NCI-H187 (cell line): ENCODE data around the gene FRMD4A.
"Not testable (repeated sequence)": the region's sequence is repeated elsewhere in the genome, so short reads cannot be mapped to it uniquely, and the experiment has no call there.

Experiments
- DNase-seq, 2 experiments: peaks; one replicate each; lab custom pipeline; 2025; lab: John Stamatoyannopoulos, UW

FRMD4A gene

DNA sequence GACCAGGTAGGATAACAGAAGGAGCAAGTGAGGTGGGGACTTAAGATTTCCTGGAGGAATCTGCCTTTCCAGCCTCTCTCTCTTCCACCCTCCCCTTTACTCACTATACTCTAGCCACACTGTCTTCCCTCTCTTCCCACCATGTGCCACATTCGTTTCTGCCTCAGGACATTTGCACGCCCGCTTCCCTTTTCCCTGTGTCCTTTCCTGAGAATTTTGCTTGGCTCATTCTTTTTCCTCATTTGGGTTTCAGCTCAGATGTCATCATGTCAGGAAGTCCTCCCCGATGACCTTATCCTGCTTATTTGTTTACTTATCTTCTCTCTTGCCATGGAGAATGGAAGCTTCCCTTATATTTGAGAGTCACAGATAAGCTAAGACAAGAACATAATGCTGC is 380.2 kb downstream of the FRMD4A start:
- DNase-seq, result no peak

GRCh38 chr10:13949844-13950542 is 380.7 kb downstream of the FRMD4A start:
- DNase-seq, result no peak

GRCh38 chr10:13946209-13946460 is 384.6 kb downstream of the FRMD4A start:
- DNase-seq, result no peak

- no peak for DNase-seq
These were observed 385.1 kb downstream of the FRMD4A start for GRCh38 chr10:13945390-13946208.

GRCh38 chr10:13944823-13945222 is 385.9 kb downstream of the FRMD4A start:
- no peak for DNase-seq

DNA sequence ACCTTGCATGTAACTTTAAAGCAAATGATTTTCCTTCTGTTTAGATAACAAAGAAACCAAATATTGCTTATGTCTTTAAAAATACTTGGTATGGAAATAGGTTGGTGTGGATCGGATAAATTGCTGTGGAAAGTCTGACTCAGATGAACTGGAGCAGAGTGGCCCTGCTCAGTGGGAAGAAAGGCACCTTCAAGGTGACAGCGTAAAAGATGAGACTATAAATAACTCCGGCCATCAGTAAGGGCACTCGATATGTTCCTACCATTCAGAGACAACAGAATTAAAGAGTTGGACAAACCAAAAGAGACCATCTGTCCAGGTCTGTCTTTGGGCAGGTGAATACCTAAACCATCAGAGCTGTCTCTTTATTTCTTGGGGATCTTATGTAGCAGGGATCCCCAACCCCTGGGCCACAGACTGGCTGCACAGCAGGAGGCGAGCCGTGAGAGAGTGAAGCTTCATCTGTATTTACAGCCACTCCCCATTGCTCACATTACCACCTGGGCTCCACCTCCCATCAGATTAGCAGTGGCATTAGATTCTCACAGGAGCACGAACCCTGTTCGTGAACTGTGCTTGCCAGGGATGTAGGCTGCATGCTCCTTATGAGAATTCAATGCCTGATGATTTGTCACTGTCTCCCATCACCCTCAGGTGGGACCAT is 386.9 kb downstream of the FRMD4A start:
- DNase-seq, result no peak

- no peak for DNase-seq
These were observed 388.7 kb downstream of the FRMD4A start for GRCh38 chr10:13942035-13942434.

GRCh38 chr10:13939391-13939790 is 391.3 kb downstream of the FRMD4A start:
- no peak for DNase-seq

GRCh38 chr10:13938950-13939349 is 391.8 kb downstream of the FRMD4A start:
- no peak for DNase-seq

GRCh38 chr10:13936826-13937225 is 393.9 kb downstream of the FRMD4A start:
- DNase-seq, result no peak

DNA sequence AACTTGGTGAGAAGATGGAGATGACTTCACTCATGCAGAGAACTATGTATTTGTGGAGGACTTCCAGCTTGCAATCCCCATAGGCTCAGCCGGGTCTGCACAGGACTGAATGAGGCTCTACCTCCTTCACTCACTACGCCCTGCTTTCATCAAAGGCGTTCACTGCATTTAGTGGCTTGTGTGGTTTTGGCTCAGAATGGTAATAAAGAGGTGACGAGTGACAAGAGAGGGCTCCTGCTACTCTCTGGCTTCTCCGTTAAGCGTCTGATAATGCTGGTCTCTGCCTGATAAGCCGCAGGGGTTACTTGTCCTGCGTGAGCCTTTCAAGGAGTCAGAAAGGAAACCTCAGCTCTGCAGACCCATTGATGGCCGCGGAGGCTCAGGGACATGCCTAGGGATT is 400.6 kb downstream of the FRMD4A start:
- DNase-seq, result no peak

DNA sequence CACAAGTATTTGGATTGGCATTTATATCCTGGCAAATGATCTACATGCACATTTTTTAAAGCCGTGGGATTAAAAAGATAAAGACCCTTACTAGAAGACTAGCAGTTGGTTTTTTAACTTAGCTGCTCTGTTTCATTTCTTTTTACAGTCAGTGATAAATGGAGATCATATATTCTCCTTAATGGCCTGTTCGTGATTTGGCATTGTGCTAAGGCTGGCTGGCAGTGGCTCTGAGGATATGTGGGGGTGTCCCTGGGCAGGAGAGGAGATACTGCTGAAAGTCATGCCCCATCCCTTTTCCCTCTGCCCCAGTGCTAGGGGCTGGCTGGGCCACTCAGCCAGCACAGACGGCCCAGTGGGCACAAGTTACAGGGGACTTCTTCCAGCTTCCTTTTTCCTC is 402.3 kb downstream of the FRMD4A start:
- DNase-seq, result no peak

DNA sequence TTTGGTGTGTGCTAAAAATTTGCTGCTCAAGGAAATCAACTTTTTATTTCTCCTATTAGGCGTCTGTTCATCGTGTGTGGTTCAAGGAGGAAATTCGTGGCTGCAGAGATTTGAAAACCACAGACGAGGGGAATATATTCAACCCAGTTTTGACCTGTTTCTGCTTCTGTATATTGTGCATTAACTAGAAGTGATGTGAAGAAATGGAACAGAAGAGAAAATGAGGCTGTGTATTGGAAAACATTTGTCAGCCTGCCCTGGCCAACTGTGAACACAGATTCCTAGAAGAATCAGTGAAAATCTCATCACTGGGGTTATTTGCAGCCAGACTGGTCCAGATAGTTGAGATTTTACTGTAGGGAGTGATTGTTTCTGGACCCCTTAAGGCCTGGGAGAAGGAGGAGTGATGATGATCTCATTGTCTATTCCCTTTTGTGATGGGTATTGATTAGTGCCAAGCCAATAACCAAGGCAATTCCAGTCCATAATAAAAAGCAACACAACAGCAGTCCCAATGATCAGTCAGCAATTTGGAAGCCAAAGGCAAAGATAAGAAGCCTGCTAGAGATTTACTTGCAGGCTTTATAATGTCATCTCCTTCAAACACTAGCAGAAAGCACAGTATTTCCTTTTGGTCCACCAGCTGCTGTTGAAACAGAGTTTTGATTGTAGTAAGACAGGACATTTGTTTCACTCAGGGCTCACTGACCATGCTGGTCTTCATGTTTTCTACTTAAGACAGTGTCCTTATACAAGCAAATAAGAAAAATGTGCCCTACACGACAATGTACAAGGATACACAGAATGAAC is 404.5 kb downstream of the FRMD4A start:
- no peak for DNase-seq

GRCh38 chr10:13924040-13924725 is 406.5 kb downstream of the FRMD4A start:
- no peak for DNase-seq

- no peak for DNase-seq
These were observed 408.1 kb downstream of the FRMD4A start for GRCh38 chr10:13922586-13922985.

- no peak for DNase-seq
These were observed 408.8 kb downstream of the FRMD4A start for GRCh38 chr10:13921941-13922340.

DNA sequence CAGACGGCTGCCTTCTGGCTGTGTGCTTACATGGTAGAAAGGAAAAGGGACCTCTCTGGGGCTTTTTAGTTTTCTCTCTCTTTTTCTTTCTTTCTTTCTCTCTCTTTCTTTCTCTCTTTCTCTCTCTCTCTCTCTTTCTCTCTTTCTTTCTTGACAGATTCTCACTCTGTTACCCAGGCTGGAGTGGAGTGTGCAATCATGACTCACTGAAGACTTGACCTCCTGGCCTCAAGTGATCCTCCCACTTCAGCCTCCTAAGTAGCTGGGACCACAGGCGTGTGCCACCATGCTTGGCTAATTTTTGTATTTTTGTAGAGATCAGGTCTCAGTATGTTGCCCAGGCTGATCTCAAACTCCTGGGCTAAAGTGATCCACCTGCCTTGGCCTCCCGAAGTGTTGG is 409.6 kb downstream of the FRMD4A start:
- DNase-seq, result not testable (repeated sequence)

DNA sequence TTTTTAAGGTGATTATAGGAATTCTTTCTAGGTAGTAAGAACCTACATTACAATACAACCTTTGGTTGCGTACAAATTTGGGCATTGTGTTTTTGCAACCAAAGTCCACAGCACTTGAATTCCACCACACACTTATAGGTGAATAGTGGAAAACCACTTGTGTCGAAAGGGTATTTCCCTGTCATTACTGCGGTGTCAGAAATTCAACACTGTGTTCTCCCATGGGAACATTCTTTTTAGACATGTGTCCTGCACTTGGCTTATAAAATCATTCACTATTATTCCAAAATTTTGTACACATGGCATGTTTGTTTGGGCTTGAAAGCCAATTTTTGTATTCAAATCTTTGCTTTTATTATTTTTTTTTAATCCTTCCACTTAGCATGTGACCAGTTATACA is 410.3 kb downstream of the FRMD4A start:
- no peak for DNase-seq

DNA sequence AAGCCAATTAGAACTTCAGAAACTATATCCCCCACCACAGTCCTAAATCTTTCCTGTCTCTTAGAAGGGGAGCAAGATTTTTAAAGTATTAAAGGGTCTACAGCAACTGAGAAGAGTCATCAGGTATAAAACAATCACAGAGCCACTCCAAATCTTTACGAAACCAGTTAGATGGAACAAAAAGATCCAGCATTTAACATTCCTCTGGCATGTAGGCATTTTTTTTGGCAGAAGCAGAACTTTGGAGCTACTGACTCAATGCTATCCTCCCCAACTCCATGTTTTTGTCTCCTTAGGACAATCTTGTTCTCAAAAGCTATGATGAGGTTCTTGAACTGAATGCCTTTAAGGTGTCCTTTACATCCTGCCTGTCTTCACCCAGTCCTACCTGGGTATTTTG is 410.7 kb downstream of the FRMD4A start:
- no peak for DNase-seq

DNA sequence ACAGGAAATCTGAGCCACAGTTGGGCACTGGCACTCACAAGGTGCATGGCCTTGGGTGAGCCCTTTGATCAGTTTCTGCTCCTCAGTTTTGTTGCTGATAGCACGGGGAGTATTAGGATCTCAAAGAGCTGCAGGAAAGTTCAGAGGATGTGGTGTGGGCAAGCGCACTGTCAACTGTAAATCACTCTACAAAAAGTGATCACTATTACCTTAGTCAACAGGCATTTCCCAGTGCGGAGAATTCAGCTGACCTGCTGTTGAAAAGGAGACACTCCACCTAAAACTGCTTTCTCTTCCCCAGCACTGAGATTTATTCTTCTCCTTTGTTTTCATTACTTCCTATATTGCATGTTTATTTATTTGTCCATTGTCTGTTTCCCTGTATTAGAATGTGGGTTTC is 412.9 kb downstream of the FRMD4A start:
- DNase-seq, result no peak

DNA sequence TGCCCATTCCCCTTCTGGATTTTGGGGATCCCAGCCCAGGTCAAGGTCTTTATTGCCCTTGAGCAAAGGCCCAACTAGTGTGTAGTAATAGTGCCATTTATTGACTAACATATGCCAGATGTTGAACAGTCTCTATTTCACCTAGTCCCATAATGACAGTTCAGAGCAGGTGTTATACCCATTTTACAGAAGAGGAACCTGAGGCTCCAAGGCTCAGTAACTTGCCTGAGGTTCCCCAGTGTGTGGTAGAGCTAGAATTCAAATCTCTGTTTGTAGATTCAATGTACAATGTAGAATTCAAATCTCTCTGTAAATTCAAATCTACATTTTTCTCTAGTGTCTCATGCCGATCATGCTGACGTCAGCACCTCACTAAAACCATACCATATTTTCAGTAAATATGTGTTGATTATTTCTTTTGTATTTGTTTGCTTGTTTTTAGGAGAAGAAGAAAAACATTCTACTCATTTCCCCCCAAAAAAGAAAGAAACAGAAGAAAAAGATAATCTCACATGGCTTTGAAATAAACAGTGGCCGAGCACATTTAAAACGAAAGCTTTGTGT is 414.3 kb downstream of the FRMD4A start:
- no peak for DNase-seq

DNA sequence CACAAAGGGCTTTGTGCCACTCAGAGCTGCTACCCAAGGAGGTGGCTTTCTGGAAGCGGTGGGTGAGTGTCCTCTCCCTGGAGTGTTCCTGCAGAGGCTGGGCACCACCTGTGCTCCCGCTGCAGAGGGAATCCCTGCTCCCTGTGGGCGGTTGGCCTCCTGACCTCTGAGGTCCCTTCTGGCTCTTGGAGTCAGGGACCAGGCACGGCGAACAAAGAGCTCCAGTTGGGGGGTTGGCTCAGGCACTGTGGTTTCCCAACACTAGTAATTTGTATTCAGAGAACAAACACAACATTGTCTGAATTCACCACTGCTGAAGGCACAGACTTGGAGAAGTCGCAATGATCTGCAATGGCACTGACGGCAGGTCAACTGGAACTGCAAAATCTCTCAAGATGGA is 415.0 kb downstream of the FRMD4A start:
- no peak for DNase-seq
